ENCODE data around the gene ABHD16A.

Gene ABHD16A

GRCh38 chr6:31702819-31703716 is at the start of gene ABHD16A:
ABHD16A (minus strand) TSS chr6:31703324; CDS start chr6:31703281, 43 bp downstream.
- DNase-seq (ENCODE audit: low read depth), result peak; percentile 98

- no peak for DNase-seq (ENCODE audit: low read depth)
Observed at GRCh38 chr6:31752739-31753319, 49.7 kb upstream of the ABHD16A start.

- DNase-seq (ENCODE audit: low read depth), result no peak
Observed at GRCh38 chr6:31750411-31751022, 47.4 kb upstream of the ABHD16A start.

GRCh38 chr6:31749301-31750036 is 46.3 kb upstream of the ABHD16A start:
- DNase-seq (ENCODE audit: low read depth), result no peak

- DNase-seq (ENCODE audit: low read depth), result no peak
Observed at GRCh38 chr6:31744422-31744821, 41.3 kb upstream of the ABHD16A start.

- DNase-seq (ENCODE audit: low read depth), result no peak
Observed at GRCh38 chr6:31742894-31743293, 39.8 kb upstream of the ABHD16A start.

GRCh38 chr6:31741815-31742214 is 38.7 kb upstream of the ABHD16A start:
- DNase-seq (ENCODE audit: low read depth), result no peak

- DNase-seq (ENCODE audit: low read depth), result no peak
Observed at GRCh38 chr6:31740397-31741223, 37.5 kb upstream of the ABHD16A start.

- DNase-seq (ENCODE audit: low read depth), result peak; percentile 99
Observed at GRCh38 chr6:31739639-31740396, 36.7 kb upstream of the ABHD16A start, which contains the start of gene MSH5. MSH5 (plus strand) TSS chr6:31740005; CDS start chr6:31740467, 462 bp downstream.

GRCh38 chr6:31737991-31738979 is 35.2 kb upstream of the ABHD16A start:
- DNase-seq (ENCODE audit: low read depth), result peak; percentile 83

GRCh38 chr6:31737315-31737990 is 34.3 kb upstream of the ABHD16A start:
- peak; percentile 86 for DNase-seq (ENCODE audit: low read depth)

- DNase-seq (ENCODE audit: low read depth), result no peak
Observed at GRCh38 chr6:31736768-31737314, 33.7 kb upstream of the ABHD16A start.

- DNase-seq (ENCODE audit: low read depth), result peak; percentile 92
Observed at GRCh38 chr6:31736021-31736767, 33.1 kb upstream of the ABHD16A start, which contains the start of gene CLIC1. CLIC1 (minus strand) TSS chr6:31736530; CDS start chr6:31736300, 230 bp downstream.

GRCh38 chr6:31734821-31735406 is 31.8 kb upstream of the ABHD16A start:
- peak; percentile 82 for DNase-seq (ENCODE audit: low read depth)

- DNase-seq (ENCODE audit: low read depth), result no peak
Observed at GRCh38 chr6:31734247-31734820, 31.2 kb upstream of the ABHD16A start.

- DNase-seq (ENCODE audit: low read depth), result no peak
Observed at GRCh38 chr6:31733734-31734133, 30.6 kb upstream of the ABHD16A start.

GRCh38 chr6:31732029-31732428 is 28.9 kb upstream of the ABHD16A start:
- no peak for DNase-seq (ENCODE audit: low read depth)
